Measurements from ENCODE around the gene CEMIP. TPM values are rescaled to one million over a fixed set of nuclear protein-coding genes. Genes with fewer than 3 reads are reported as not detected.

Gene CEMIP
- total and polyA plus RNA-seq, 2 of the 4 experiments (the other 2 are of a cell fraction) = 63.8 to 78.0 TPM

DNA sequence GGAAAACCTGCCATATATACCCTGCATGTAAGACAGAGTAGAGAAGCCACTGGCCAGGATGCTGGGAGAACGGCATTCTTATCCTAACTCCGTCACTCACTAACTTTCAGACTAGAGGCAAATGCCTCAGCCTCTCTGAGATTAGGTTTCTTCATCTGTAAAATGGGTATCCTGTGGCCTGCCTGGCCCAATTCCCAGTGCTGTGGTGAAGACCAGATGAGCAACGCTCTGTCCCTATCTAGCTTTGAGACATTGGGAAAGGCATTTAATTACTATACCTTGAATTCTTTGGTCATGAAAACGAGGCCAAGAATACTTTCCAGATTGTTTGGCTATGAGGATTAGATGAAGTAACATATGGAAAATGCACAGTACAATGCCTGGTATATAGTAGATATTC lies 35.9 kb downstream of the CEMIP start:
- in situ Hi-C loops (cut with MboI; ENCODE audit: low sequenced_read_pairs) = no loop called here

More for the DNA sequence above, 35.9 kb downstream of the CEMIP start:
- Histone ChIP-seq H2BK20ac (ENCODE audit: low read depth, low read length) (no peak overlapping the region), H2BK15ac (ENCODE audit: low read depth, low read length) (no peak overlapping the region), H3K4me2 (ENCODE audit: low read depth, low read length) (no peak overlapping the region), H2AK9ac (replicated peaks; ENCODE audit: low read depth, low read length, poor library complexity) (no peak overlapping the region), H4K8ac (ENCODE audit: low read depth in 2 of 2, low read length in 2 of 2) (no peak overlapping the region), H3K56ac (ENCODE audit: extremely low read depth, insufficient read depth, low read length) (no peak overlapping the region), H2AFZ (replicated peaks; ENCODE audit: low read length, poor library complexity) (no peak overlapping the region), H3K9me1 (ENCODE audit: insufficient read depth, low read length) (peaks cover 7% of the 10 kb centered on the region; the same call in 1 of the 2 replicates), H3K9ac (ENCODE audit: low read depth, low read length) (no peak overlapping the region), H3K18ac (ENCODE audit: low read depth, low read length) (no peak overlapping the region), H3K9me3 (ENCODE audit: control insufficient read depth, insufficient read depth, low read length) (no peaks in the 10 kb centered on the region), H2AK5ac (ENCODE audit: low read depth, low read length) (no peak overlapping the region), H3K4me1 (ENCODE audit: control insufficient read depth, insufficient read depth, low read length) (peaks cover 2% of the 10 kb centered on the region; the same call in 1 of the 2 replicates), H4K20me1 (ENCODE audit: insufficient read depth, low read length) (peaks cover 54% of the 10 kb centered on the region), H3K27ac (ENCODE audit: insufficient read depth, low read length) (no peak overlapping the region), H2BK120ac (ENCODE audit: low read depth, low read length) (no peak overlapping the region), H2BK5ac (ENCODE audit: low read depth, low read length, poor library complexity, severe bottlenecking) (no peak overlapping the region), H3K79me1 (ENCODE audit: low read depth in 1 of 2, low read length in 2 of 2) (peaks cover 3 to 11% of the 10 kb centered on the region in 2 experiments; a peak in 3 of 4 replicates), H4K91ac (ENCODE audit: insufficient read depth, low read depth, low read length) (no peak overlapping the region), H3K4me3 (ENCODE audit: insufficient read depth, low read depth, low read length) (no peak overlapping the region), H3K36me3 (ENCODE audit: control insufficient read depth, insufficient read depth, low read length) (peaks cover 66% of the 10 kb centered on the region), H4K5ac (ENCODE audit: low read depth, low read length) (no peak overlapping the region), H3K4ac (ENCODE audit: low read depth, low read length) (no peak overlapping the region), H3K27me3 (ENCODE audit: control insufficient read depth, insufficient read depth, low read length) (no peaks in the 10 kb centered on the region), H3K23ac (ENCODE audit: low read depth, low read length) (no peak overlapping the region), H3K14ac (replicated peaks; ENCODE audit: low read depth, low read length) (no peak overlapping the region)
- DNase-seq (no peak), ATAC-seq (ENCODE audit: low read depth) (no peak)
- dilution Hi-C loops (cut with HindIII; ENCODE audit: low sequenced_read_pairs, unreplicated experiment) (no loop called here), intact Hi-C loops (cut with micrococcal nuclease) (no loop called here)
- no TSS peak for BruUV-seq (replicated peaks)
- CTCF ChIA-PET = no interaction called here
- POLR2A ChIA-PET (ENCODE audit: unreplicated experiment) = no interaction called here
- TF ChIP-seq FOS (IDR thresholded peaks at IDR 0.05; ENCODE audit: low read depth, low read length) (no peak), ELK1 (IDR thresholded peaks at IDR 0.05; ENCODE audit: borderline replicate concordance, low read depth, low read length) (no peak), CTCF (conservative IDR thresholded peaks at IDR 0.05; ENCODE audit: low read depth, low read length) (no peak), MAFK (IDR thresholded peaks at IDR 0.05; ENCODE audit: low read depth, low read length) (no peak), CEBPB (IDR thresholded peaks at IDR 0.05; ENCODE audit: low read depth, low read length) (no peak), BHLHE40 (IDR thresholded peaks at IDR 0.05; ENCODE audit: low read depth, low read length) (no peak), SMC3 (IDR thresholded peaks at IDR 0.05; ENCODE audit: low read depth, low read length) (no peak), RAD21 (IDR thresholded peaks at IDR 0.05; ENCODE audit: low read length) (no peak), RFX5 (IDR thresholded peaks at IDR 0.05; ENCODE audit: low read depth, low read length) (no peak), NFE2L2 (IDR thresholded peaks at IDR 0.05; ENCODE audit: low read depth, low read length) (no peak), MAZ (IDR thresholded peaks at IDR 0.05; ENCODE audit: borderline replicate concordance, low read depth, low read length) (no peak), POLR2A (IDR thresholded peaks at IDR 0.05; ENCODE audit: low read depth, low read length) (no peak), MXI1 (IDR thresholded peaks at IDR 0.05; ENCODE audit: borderline replicate concordance, low read depth, low read length) (no peak), CHD1 (IDR thresholded peaks at IDR 0.05; ENCODE audit: low read depth, low read length) (no peak), RCOR1 (IDR thresholded peaks at IDR 0.05; ENCODE audit: insufficient replicate concordance, low read length) (no peak)
- TF ChIP-seq, protein P1, sequence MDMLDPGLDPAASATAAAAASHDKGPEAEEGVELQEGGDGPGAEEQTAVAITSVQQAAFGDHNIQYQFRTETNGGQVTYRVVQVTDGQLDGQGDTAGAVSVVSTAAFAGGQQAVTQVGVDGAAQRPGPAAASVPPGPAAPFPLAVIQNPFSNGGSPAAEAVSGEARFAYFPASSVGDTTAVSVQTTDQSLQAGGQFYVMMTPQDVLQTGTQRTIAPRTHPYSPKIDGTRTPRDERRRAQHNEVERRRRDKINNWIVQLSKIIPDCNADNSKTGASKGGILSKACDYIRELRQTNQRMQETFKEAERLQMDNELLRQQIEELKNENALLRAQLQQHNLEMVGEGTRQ (IDR thresholded peaks at IDR 0.05; ENCODE audit: low read depth, low read length) = no peak
- no CpG with 5 or more reads among the region's 4 CpGs for WGBS, 2 experiments (ENCODE audit: extremely low coverage in 2 of 2, insufficient read length in 1 of 2)

Data from IMR-90 (cell line).